Subcutaneous adipose tissue (tissue), 4 donors: ENCODE results near the gene FSTL5. TPM values are rescaled to one million over a fixed set of nuclear protein-coding genes. Genes with fewer than 3 reads are reported as not detected.

Experiments used
- total RNA-seq, 4 donors: library from RNA; depleted of rRNA; stranded (reverse); fragments of >200 nt; gene quantifications; one replicate each; pipeline ENCODE4 v1.1.0, GENCODE V29; 2016
- TF ChIP-seq, protein P1 (sequence below): fragments of 450-650 bp; IDR thresholded peaks from one replicate; pipeline ENCODE4 v1.5.1; 2016; ENCODE audit warnings: low read depth, mild to moderate bottlenecking, control low read depth, antibody characterized with exemption, moderate library complexity

The FSTL5 gene
- total RNA-seq, 4 donors from 2014 or later = 0.33 TPM; not detected in 3

DNA sequence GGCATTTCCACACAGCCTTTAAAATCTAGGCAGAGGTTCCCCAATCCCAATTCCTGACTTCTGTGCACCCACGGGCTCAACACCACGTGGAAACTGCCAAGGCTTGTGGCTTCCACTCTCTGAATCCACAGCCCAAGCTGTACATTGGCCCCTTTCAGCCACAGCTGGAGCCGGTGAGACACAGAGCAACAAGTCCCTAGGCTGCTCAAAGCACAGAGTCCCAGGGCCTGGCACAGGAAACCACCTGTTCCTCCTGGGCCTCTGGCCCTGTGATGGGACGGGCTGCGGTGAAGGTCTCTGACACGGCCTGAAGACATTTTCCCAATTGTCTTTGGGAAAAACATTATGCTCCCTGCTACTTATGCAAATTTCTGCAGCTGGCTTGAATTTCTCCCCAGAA, 500.0 kb downstream of the FSTL5 start:
- TF ChIP-seq, protein P1, sequence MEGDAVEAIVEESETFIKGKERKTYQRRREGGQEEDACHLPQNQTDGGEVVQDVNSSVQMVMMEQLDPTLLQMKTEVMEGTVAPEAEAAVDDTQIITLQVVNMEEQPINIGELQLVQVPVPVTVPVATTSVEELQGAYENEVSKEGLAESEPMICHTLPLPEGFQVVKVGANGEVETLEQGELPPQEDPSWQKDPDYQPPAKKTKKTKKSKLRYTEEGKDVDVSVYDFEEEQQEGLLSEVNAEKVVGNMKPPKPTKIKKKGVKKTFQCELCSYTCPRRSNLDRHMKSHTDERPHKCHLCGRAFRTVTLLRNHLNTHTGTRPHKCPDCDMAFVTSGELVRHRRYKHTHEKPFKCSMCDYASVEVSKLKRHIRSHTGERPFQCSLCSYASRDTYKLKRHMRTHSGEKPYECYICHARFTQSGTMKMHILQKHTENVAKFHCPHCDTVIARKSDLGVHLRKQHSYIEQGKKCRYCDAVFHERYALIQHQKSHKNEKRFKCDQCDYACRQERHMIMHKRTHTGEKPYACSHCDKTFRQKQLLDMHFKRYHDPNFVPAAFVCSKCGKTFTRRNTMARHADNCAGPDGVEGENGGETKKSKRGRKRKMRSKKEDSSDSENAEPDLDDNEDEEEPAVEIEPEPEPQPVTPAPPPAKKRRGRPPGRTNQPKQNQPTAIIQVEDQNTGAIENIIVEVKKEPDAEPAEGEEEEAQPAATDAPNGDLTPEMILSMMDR = no peak

DNA sequence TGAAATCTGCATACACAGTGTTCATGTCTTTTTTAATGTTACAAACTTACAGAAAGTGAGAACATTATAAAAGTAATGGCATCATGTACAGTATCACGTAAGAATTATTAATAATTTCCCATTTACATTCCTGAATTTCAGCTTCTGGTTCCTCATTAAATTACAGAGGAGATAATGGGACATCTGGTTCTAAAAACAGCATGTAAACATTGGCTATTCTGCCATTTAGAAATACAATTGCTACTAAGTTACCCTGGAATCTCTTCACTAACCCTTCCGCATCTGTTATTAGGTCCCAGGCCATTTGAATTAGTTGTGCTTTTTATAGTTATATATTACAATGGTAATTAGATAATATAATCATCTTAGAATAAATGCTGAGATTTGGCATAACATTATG, 505.1 kb downstream of the FSTL5 start:
- TF ChIP-seq, protein P1 = no peak

DNA sequence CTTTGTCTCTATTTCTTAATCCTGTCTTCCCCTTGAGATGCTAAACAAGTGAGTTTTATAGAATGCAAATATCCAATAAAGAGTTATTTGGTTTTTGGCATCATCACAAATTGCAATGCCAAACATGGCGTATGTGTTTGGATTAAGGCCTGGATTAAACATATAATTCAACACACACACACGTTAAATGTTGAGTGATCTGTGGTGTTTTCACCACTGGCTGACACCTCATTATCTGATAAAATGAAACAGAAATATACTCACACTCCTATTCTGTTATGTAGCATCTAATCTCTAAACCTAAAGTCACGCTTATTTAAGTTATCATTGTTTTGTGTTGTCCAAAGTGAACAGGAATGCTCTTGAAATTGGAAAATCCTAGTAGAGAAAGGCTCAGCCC, 506.2 kb downstream of the FSTL5 start:
- TF ChIP-seq, protein P1 = no peak

DNA sequence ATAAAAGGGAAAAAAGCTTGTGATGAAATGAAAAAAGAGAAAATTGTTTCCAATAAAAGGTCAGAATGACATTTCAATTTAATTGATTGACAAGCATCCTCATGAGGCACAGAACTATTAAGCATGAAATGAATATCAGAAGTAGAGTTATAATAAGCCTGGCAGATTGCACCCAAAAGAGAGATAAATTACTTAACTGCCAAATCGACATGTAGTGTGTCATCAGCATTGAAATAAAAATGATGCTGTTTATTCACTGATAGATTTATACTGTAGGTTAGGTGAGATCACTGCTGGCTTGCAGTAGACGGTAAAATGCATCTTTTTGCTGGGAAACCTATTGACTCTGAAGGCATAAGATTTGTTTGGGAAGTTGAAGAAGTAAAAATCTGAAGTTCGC, 507.2 kb downstream of the FSTL5 start:
- TF ChIP-seq, protein P1 = no peak

DNA sequence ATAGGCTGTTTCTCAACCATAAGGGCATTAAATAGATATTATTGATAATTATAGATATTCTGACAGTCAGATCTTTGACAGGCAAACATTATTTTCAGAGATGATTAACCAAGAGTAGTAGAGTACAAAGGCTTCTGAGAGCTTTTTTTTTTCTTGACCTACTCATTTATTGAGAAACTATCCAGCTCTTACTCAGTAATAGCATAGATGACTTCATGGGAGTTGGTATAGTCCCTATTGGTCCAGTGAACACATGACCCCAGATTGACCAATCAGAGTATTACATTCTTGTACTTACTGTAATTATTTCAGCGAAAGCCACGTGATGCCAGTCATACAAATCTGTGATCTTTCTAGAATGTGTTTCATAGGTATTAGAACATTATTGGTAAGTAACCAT, 508.7 kb downstream of the FSTL5 start:
- TF ChIP-seq, protein P1 = no peak

DNA sequence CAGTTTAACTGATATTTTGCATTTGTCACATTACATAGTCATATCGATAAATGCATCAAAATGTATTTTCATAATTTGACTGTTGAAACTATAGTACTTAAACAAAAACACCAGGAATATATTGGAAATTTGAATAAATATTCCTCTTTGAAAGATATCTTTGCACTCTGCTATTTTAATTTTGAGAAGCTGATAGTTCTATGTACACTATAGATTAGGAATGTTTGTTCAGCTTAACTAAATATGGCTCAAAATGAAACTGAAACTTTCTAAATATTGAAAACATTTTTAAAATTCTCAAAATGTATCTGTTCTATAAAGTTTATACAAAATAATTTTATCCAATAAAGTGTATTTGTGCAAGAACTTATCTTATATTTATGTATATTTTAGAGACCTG, 510.1 kb downstream of the FSTL5 start:
- TF ChIP-seq, protein P1 = no peak

DNA sequence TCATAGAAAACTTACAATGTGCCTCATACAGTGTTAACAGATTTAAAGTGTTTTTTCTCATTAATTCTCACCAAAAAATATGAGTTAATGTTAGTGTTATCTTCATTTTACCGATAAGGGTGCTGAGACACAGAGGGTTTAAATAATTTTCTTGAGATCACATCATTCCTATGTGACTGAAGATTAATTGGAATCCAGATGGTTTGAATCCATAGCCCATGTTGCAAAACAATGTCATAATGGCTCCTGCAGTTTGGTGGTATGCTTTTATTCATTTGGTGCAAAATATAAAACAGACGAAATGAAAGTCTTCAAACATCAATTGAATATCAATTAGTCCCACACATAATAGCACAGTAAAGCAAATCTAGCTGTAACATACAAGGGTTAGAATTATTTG, 512.2 kb downstream of the FSTL5 start:
- TF ChIP-seq, protein P1 = no peak
